ENCODE results near the gene GPR68.

GRCh38 chr14:91215381-91215780 is 29.1 kb downstream of the GPR68 start:
- TF ChIP-seq CTCF (optimal IDR thresholded peaks at IDR 0.05 in 1 of 3, IDR thresholded peaks at IDR 0.05 in 1 of 3, conservative IDR thresholded peaks at IDR 0.05 in 1 of 3; ENCODE audit: extremely low read depth in 1 of 3, insufficient read depth in 2 of 3, low read length in 3 of 3) (no peak), EZH2 (IDR thresholded peaks at IDR 0.05; ENCODE audit: low read length) (no peak)

Measured in keratinocyte (primary cell).